SU-DHL-6 (cell line): ENCODE data around the gene SCRT2.

Source experiments
- EZH2phosphoT487 ChIP-seq: fragments of 200-600 bp; sonication (generic), shearing (Covaris generic); conservative IDR thresholded peaks from 2 replicates; pipeline ENCODE4 v1.6.1; 2018; ENCODE audit warnings: mild to moderate bottlenecking, antibody characterized with exemption, low read length, moderate library complexity, mixed read lengths
- TF ChIP-seq, protein P1 (sequence below): fragments of 200-600 bp; sonication (generic); IDR thresholded peaks from one replicate; pipeline ENCODE4 v1.5.1; 2017; ENCODE audit warnings: antibody characterized with exemption, mild to moderate bottlenecking, low read length, moderate library complexity; ENCODE audit not compliant: insufficient read depth, poor library complexity, severe bottlenecking

DNA sequence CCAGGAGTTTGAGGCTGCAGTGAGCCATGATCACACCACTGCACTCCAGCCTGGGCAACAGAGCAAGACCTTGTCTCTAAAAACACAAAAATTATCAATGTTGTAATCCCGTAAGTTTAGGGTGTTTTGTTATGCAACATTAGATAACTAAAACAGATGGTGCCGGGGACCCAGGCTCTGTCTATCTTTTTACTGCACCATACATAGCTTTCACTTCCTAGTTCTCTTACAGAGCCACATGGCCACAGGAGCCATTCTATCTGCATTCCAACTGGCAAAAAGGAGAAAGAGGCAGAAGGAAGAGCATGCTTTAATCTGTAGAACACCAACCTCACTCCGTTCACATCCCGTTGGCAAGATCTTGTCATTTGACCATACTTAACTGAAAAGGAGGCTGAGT lies 60.1 kb downstream of the SCRT2 start:
- TF ChIP-seq, protein P1, sequence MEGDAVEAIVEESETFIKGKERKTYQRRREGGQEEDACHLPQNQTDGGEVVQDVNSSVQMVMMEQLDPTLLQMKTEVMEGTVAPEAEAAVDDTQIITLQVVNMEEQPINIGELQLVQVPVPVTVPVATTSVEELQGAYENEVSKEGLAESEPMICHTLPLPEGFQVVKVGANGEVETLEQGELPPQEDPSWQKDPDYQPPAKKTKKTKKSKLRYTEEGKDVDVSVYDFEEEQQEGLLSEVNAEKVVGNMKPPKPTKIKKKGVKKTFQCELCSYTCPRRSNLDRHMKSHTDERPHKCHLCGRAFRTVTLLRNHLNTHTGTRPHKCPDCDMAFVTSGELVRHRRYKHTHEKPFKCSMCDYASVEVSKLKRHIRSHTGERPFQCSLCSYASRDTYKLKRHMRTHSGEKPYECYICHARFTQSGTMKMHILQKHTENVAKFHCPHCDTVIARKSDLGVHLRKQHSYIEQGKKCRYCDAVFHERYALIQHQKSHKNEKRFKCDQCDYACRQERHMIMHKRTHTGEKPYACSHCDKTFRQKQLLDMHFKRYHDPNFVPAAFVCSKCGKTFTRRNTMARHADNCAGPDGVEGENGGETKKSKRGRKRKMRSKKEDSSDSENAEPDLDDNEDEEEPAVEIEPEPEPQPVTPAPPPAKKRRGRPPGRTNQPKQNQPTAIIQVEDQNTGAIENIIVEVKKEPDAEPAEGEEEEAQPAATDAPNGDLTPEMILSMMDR: no peak
- no peak for TF ChIP-seq EZH2phosphoT487
